NT2/D1 (cell line): ENCODE results near the gene BMERB1.

Source experiments
- SUZ12 ChIP-seq: IDR thresholded peaks from 2 replicates; pipeline ENCODE4 v1.6.1; 2011; ENCODE audit not compliant: insufficient read length, insufficient read depth; ENCODE audit errors: extremely low read depth
- YY1 ChIP-seq: IDR thresholded peaks from 2 replicates; pipeline ENCODE4 v1.6.1; 2011; ENCODE audit not compliant: insufficient read length, insufficient read depth

- TF ChIP-seq SUZ12 (no peak), YY1 (no peak)
These were observed 173.5 kb downstream of the BMERB1 start for GRCh38 chr16:15607700-15608396.
